C4-2B (cell line): ENCODE results near the gene TAPT1.

Experiments used
- CTCF ChIP-seq: fragments of 450-650 bp; conservative IDR thresholded peaks from 2 replicates; pipeline ENCODE4 v1.5.1; 2017; ENCODE audit warnings: mild to moderate bottlenecking
- ZFX ChIP-seq: fragments of 450-650 bp; IDR thresholded peaks from 2 replicates; pipeline ENCODE4 v1.6.1; 2017

GRCh38 chr4:16230308-16230707 is 4.0 kb upstream of the TAPT1 start:
- TF ChIP-seq CTCF (no peak), ZFX (no peak)
